DOHH2 (cell line): Measurements from ENCODE around the gene BLTP1.

ENCODE experiments used
- CTCF ChIP-seq: fragments of 200-600 bp; sonication (generic); IDR thresholded peaks from one replicate; pipeline ENCODE4 v1.5.1; 2014; ENCODE audit warnings: antibody characterized with exemption, mild to moderate bottlenecking, low read depth, low read length; ENCODE audit not compliant: poor library complexity, severe bottlenecking
- EZH2phosphoT487 ChIP-seq: fragments of 200-600 bp; sonication (generic); IDR thresholded peaks from 2 replicates; pipeline ENCODE4 v1.6.1; 2017; ENCODE audit warnings: borderline replicate concordance, mild to moderate bottlenecking, antibody characterized with exemption, low read length, moderate library complexity, mixed read lengths

- TF ChIP-seq CTCF (no peak), EZH2phosphoT487 (no peak)
Measured at GRCh38 chr4:122132891-122133290, 19.2 kb upstream of the BLTP1 start.
